ENCODE data around the gene PRAME. TPM values are rescaled to one million over a fixed set of nuclear protein-coding genes. Genes with fewer than 3 reads are reported as not detected.
"Not testable (repeated sequence)": the region's sequence is repeated elsewhere in the genome, so short reads cannot be mapped to it uniquely, and the experiment has no call there.

PRAME gene
- total RNA-seq, 2 donors from 2014 or later: not detected

- no peak for DNase-seq (ENCODE audit: low spot score)
- intact Hi-C loops (cut with DNase I): no loop called here
These were observed 27.1 kb downstream of the PRAME start for GRCh38 chr22:22531770-22532546.

DNA sequence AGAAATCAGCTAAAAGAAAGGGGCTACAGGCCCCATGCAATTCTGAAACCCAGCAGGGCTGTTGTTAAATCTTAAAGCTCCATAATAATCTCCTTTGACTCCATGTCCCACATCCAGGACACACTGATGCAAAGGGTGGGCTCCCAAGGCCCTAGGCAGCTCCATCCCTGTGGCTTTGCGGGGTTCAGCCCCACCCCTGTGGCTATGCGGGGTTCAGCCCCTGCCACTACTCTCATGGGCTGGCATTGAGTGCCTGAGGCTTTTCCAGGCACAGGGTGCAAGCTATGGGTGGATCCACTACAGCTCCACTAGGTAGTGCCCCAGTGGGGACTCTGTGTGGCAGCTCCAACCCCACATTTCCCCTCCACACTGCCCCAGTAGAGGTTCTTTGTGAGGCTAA, 30.3 kb downstream of the PRAME start:
- intact Hi-C loops (cut with DNase I): no loop called here
- DNase-seq (ENCODE audit: low spot score): no peak

GRCh38 chr22:22527312-22527711, 31.8 kb downstream of the PRAME start:
- intact Hi-C loops (cut with DNase I): no loop called here
- DNase-seq (ENCODE audit: low spot score): no peak

GRCh38 chr22:22526125-22526912, 32.7 kb downstream of the PRAME start:
- DNase-seq (ENCODE audit: low spot score): no peak
- intact Hi-C loops (cut with DNase I): no loop called here

DNA sequence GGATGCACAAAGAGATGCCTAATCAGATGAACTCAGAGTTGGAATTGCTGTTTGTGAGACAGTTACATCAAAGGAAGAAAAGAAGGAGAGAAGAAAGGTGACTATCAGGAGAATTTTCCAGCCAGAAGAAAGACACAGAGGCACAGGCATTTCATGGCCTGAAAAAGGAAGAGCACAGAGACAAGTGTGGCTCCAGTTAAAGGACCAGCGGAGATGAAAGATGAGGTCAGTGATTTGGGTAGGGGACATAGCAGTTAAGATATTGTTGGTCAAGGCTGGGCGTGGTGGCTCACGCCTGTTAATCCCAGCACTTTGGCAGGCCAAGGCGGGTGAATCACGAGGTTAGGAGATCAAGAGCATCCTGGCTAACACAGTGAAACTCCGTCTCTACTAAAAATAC, 35.6 kb downstream of the PRAME start:
- intact Hi-C loops (cut with DNase I): no loop called here
- DNase-seq (ENCODE audit: low spot score): no peak

GRCh38 chr22:22521631-22522030, 37.4 kb downstream of the PRAME start:
- no peak for DNase-seq (ENCODE audit: low spot score)
- intact Hi-C loops (cut with DNase I): no loop called here

DNA sequence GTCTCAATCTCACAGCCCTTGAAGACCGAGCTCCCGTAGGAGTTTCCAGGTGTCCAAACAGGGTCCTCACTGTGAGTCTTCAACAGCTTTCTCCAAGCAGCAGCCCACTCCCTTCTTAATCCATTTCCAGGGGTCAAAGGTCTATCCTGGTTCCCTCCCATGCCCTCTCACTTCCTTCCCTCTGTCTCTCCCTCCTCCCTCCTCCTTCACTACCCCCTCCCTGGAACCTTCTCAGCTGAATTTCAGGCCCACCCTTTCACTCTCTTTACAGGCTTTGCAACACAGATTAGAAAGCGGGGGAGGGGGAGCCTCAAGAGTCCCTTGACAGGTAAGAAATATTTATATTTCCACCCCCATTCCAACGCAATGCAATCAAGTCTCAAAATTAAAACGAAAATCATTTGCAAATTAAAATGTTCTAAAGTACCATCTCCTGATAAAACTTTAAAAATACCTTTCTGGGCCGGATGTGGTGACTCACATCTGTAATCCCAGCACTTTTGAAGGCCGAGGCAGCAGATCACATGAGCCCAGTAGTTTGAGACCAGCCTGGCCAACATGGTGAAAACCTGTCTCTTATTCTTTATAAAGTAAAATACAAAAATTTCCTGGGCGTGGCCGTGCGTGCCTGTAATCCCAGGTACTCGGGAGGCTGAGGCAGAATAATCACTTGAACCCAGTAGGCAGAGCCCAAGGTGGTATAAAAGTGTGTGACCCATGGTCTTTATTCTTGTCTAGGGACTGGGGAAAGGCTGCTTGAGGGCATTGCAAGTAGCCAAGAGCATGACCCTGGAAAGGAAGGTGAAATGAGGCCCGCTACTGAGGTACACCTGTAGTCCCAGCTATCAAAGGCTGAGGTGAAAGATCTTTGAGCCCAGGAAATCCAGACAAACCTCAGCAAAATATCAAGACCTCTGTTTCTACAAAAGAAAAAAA, 38.1 kb downstream of the PRAME start:
- no peak for DNase-seq (ENCODE audit: low spot score)
- intact Hi-C loops (cut with DNase I): no loop called here

DNA sequence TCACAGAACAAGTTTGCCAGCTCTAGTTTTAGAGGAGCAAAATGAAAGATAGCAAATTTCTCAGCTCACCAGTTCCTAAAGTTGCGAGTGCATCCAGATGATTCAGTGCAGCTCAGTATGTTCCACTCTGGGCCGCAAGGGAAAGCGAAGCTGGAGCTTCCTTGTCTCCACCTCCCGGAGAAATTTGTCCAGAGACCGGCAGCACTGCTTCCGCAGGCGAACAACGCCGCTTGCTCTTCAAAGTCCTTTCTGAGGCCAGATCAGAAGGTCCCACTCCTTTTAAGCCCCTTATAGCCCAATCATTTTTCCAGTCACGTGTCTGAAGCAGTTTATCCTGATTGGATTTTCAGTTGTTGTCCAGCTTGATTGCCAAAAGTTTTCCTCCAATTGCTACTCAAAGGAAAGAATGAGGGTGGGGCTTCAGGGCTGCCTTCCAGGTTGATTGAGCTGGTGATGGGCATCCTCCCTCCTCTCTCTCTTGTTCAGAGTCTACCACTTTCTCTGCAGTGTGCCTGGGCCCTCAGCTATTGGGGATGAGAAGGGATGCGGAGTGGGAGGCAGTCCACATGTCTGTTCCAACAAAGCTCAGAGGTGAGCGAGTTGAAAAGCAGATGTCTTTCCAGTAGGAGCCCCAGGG, 38.9 kb downstream of the PRAME start, which contains the start of gene ZNF280A:
Gene ZNF280A (minus strand): TSS at position 251 of the 637 bp plus-strand sequence. CDS start 4,640 bp downstream, outside the sequence.
- intact Hi-C loops (cut with DNase I): no loop called here
- no peak for DNase-seq (ENCODE audit: low spot score)

DNA sequence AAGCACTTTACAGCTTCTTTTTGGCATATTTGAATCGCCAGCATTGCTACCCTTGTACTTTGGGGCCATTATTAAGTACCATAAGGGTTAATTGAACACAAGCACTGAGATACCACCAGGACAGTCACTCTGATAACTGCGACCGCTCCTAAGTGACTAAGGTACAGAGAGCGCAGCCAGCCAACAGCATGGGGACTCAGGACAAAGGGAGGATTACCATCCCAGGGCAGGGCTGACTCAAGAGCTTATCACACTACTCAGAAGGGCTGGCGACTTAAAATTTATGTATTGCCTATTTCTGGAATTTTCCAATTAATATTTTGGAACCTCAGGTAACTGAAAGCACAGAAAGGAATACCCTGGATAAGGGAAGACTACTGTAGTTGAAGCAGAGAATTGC, 39.5 kb downstream of the PRAME start:
- intact Hi-C loops (cut with DNase I): no loop called here
- no peak for DNase-seq (ENCODE audit: low spot score)

DNA sequence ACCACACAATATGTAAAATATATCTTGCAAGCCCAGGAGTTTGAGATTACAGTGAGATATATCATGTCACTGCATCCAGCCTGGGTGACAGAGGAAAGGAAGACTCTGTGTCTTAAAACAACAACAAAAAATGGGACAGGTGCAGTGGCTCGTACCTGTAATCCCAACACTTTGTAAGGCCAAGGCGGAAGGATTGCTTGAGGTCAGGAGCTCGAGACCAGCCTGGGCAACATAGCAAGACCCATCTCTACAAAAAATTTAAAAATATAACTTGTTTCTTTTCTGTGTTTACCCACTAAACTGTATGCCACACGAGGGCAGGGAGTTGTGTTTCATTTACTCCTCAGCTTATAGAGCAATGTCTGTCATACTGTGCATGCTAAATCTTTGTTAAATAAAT, 42.1 kb downstream of the PRAME start:
- intact Hi-C loops (cut with DNase I): no loop called here
- no peak for DNase-seq (ENCODE audit: low spot score)

GRCh38 chr22:22515890-22516289, 43.2 kb downstream of the PRAME start:
- intact Hi-C loops (cut with DNase I): no loop called here
- DNase-seq (ENCODE audit: low spot score): no peak

DNA sequence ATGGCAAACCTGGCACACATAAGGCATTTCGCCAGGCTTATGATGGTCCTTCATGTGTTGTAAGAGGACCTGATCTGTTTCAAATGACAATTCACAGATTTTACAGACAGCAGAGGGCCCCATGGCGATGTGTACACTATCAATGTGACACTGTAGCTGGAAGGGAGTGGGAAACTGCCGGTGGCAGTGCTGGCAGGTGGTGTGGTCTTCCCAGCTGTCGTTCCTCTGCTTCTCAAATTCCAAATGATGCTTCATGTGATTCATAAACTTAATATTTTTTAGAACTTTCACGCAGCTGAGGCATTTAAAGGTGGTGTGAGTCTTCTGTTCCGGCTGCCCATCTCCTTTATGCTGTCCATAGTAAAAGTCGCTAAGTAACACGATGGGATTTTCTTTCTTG, 44.6 kb downstream of the PRAME start:
- intact Hi-C loops (cut with DNase I); DNase-seq (ENCODE audit: low spot score): not testable (repeated sequence)

GRCh38 chr22:22513619-22514018, 45.4 kb downstream of the PRAME start:
- no peak for DNase-seq (ENCODE audit: low spot score)
- intact Hi-C loops (cut with DNase I): no loop called here

DNA sequence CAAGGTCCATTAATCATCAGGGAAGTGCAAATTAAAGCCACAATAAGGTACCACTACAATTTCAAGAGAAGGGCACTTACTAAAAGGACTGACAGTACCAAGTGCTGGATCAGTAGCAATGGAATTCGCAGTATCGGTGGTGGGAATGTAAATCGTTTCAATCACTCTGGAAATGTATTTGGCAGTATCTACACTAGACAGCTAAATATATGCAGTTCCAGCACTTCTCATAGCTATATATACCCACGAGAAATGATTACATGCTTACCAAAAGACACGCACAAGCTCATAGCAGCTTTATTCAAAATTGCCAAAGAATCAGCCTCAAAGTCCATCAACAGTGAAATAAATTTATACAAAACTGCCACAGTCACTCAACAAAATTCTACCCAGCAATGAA, 46.1 kb downstream of the PRAME start:
- DNase-seq (ENCODE audit: low spot score): no peak
- intact Hi-C loops (cut with DNase I): no loop called here

GRCh38 chr22:22510833-22511232, 48.2 kb downstream of the PRAME start:
- intact Hi-C loops (cut with DNase I); DNase-seq (ENCODE audit: low spot score): not testable (repeated sequence)

DNA sequence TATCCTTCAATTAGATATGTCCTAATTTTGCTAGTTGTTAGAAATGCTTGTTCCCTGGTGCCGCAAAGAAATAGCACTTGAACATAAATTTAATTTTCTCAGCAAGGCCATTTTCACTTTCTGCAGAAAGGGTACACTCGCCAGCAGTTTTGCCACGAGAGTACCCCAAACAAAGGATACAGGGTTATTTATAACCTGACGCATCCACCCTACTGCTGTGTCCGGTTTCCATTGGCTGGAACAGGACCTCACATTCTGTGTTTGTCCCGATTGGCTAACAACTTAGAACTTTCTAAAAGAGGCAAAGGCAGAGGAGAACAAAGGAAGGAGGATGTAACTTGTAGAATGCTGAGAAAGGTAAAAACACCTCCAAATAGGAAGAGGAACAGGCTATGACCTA, 49.2 kb downstream of the PRAME start:
- DNase-seq (ENCODE audit: low spot score); intact Hi-C loops (cut with DNase I): not testable (repeated sequence)

GRCh38 chr22:22508274-22509176, 50.5 kb downstream of the PRAME start, which contains the start of gene ZNF280B:
ZNF280B (minus strand) TSS chr22:22508742; CDS start chr22:22489398, 19,344 bp downstream.
- DNase-seq (ENCODE audit: low spot score): no peak
- intact Hi-C loops (cut with DNase I): no loop called here

GRCh38 chr22:22507743-22508273, 51.3 kb downstream of the PRAME start:
- no peak for DNase-seq (ENCODE audit: low spot score)
- intact Hi-C loops (cut with DNase I): no loop called here

Data from posterior vena cava (tissue), 2 donors.